AG04450 (cell line): ENCODE results near the gene WWOX. TPM values are rescaled to one million over a fixed set of nuclear protein-coding genes. Genes with fewer than 3 reads are reported as not detected.

Experiments used
- CTCF ChIA-PET: fragments of 300-600, 350-600 bp; formaldehyde crosslinking; extraction: SDS; loops from one replicate; lab custom pipeline; 2022; ENCODE audit warnings: antibody characterized with exemption, inconsistent platforms; lab: Charles Lee
- POLR2A ChIA-PET: fragments of 350-600 bp; formaldehyde crosslinking; extraction: SDS; loops from one replicate; lab custom pipeline; 2021; ENCODE audit warnings: antibody characterized with exemption, inconsistent platforms; lab: Yijun Ruan, JAX
- DNase-seq: peaks from one replicate; pipeline ENCODE4 v3.0.0-alpha.2; 2011; ENCODE audit warnings: low read depth, low spot score
- H3K27ac ChIP-seq: one replicate; pipeline ENCODE4 v1.5.1; 2012; ENCODE audit warnings: low read depth, low read length, control low read depth
- H3K27me3 ChIP-seq: one replicate; pipeline ENCODE4 v1.6.0; 2012; ENCODE audit warnings: low read length; ENCODE audit not compliant: control insufficient read depth, insufficient read depth
- H3K4me3 ChIP-seq: 2 replicates; pipeline ENCODE4 v1.5.1; 2011; ENCODE audit warnings: mild to moderate bottlenecking, low read depth, low read length, control low read depth
- H3K9me3 ChIP-seq: 2 replicates; pipeline ENCODE4 v1.5.1; 2012; ENCODE audit warnings: low read length; ENCODE audit not compliant: control insufficient read depth, insufficient read depth
- CTCF ChIP-seq: IDR thresholded peaks from 2 replicates; pipeline ENCODE4 v1.5.1; 2011; ENCODE audit warnings: low read depth, low read length, control low read depth, inconsistent platforms
- polyA plus RNA-seq: library from polyadenylated mRNA; depleted of rRNA; stranded (reverse); fragments of >200 nt; gene quantifications from 2 replicates; pipeline ENCODE4 v1.2.3, GENCODE V29; 2011

The WWOX gene
- polyA plus RNA-seq, 1 experiment = 2.1 TPM

GRCh38 chr16:79171504-79171903 is 1072.0 kb downstream of the WWOX start:
- peaks cover 38% of the 10 kb centered on the region for H3K9me3 ChIP-seq
- H3K4me3 ChIP-seq = no peak overlapping the region
- H3K27ac ChIP-seq = no peak overlapping the region
- no peak for TF ChIP-seq CTCF
- CTCF ChIA-PET = no interaction called here
- no peaks in the 10 kb centered on the region for H3K27me3 ChIP-seq
- POLR2A ChIA-PET = no interaction called here
- DNase-seq = no peak

GRCh38 chr16:79171931-79172705 is 1072.7 kb downstream of the WWOX start:
- CTCF ChIA-PET = no interaction called here
- DNase-seq = no peak
- TF ChIP-seq CTCF = no peak
- Histone ChIP-seq H3K4me3 (no peak overlapping the region), H3K27ac (no peak overlapping the region), H3K9me3 (peaks cover 35% of the 10 kb centered on the region), H3K27me3 (no peaks in the 10 kb centered on the region)
- POLR2A ChIA-PET = no interaction called here

GRCh38 chr16:79172976-79173500 is 1073.6 kb downstream of the WWOX start:
- Histone ChIP-seq H3K4me3 (no peak overlapping the region), H3K27me3 (no peaks in the 10 kb centered on the region), H3K27ac (no peak overlapping the region), H3K9me3 (peaks cover 35% of the 10 kb centered on the region)
- no peak for DNase-seq
- TF ChIP-seq CTCF = no peak
- ChIA-PET POLR2A (no interaction called here), CTCF (no interaction called here)

- no peak overlapping the region for H3K27ac ChIP-seq
- peaks cover 35% of the 10 kb centered on the region for H3K9me3 ChIP-seq
- CTCF ChIA-PET = no interaction called here
- DNase-seq = no peak
- H3K27me3 ChIP-seq = no peaks in the 10 kb centered on the region
- no peak for TF ChIP-seq CTCF
- POLR2A ChIA-PET = no interaction called here
- no peak overlapping the region for H3K4me3 ChIP-seq
Measured at GRCh38 chr16:79173919-79174318, 1074.5 kb downstream of the WWOX start.

- peaks cover 26% of the 10 kb centered on the region for H3K9me3 ChIP-seq
- no peak for TF ChIP-seq CTCF
- no peak overlapping the region for H3K27ac ChIP-seq
- H3K4me3 ChIP-seq = no peak overlapping the region
- CTCF ChIA-PET = no interaction called here
- DNase-seq = no peak
- H3K27me3 ChIP-seq = no peaks in the 10 kb centered on the region
- POLR2A ChIA-PET = no interaction called here
Measured at GRCh38 chr16:79175286-79176057, 1076.0 kb downstream of the WWOX start.
